IMR-90 (cell line): Measurements from ENCODE around the gene DGKG. TPM values are rescaled to one million over a fixed set of nuclear protein-coding genes. Genes with fewer than 3 reads are reported as not detected.

ENCODE experiments used
- ATAC-seq: fragments of 200-7000 bp; cut with Tn5 transposase; 2 replicates; pipeline ENCODE4 v1.9.1; 2020; ENCODE audit warnings: low read depth, mild to moderate bottlenecking, moderate library complexity
- BruUV-seq: library from RNA; stranded (reverse); fragments of 400-500 nt; replicated peaks from 2 replicates; lab custom pipeline; 2021; lab: Mats Ljungman, UMichigan
- CTCF ChIA-PET: fragments of 300-600 bp; formaldehyde crosslinking; extraction: SDS; loops from one replicate; lab custom pipeline; 2021; ENCODE audit warnings: antibody characterized with exemption; lab: Yijun Ruan, JAX
- POLR2A ChIA-PET: fragments of 300-600 bp; sonication (Branson Sonifier 250); formaldehyde crosslinking; loops from one replicate; lab custom pipeline; 2022; ENCODE audit warnings: antibody characterized with exemption; ENCODE audit not compliant: unreplicated experiment; lab: Charles Lee
- DNase-seq: peaks from one replicate; pipeline ENCODE4 v3.0.0; 2013
- H2AFZ ChIP-seq: replicated peaks from 2 replicates; pipeline ENCODE3; 2013; ENCODE audit warnings: low read length, mild to moderate bottlenecking; ENCODE audit not compliant: poor library complexity
- H2AK5ac ChIP-seq: 2 replicates; pipeline ENCODE4 v1.6.1; 2013; ENCODE audit warnings: low read depth, low read length, inconsistent platforms
- H2AK9ac ChIP-seq: replicated peaks from 2 replicates; pipeline ENCODE3; 2013; ENCODE audit warnings: mild to moderate bottlenecking, low read depth, low read length, moderate library complexity; ENCODE audit not compliant: poor library complexity
- H2BK120ac ChIP-seq: 2 replicates; pipeline ENCODE4 v1.6.1; 2013; ENCODE audit warnings: low read depth, low read length, inconsistent platforms
- H2BK15ac ChIP-seq: 3 replicates; pipeline ENCODE4 v1.6.1; 2013; ENCODE audit warnings: low read depth, low read length, inconsistent platforms
- H2BK20ac ChIP-seq: 2 replicates; pipeline ENCODE4 v1.6.1; 2013; ENCODE audit warnings: low read depth, mild to moderate bottlenecking, inconsistent platforms, low read length, moderate library complexity
- H2BK5ac ChIP-seq: 2 replicates; pipeline ENCODE4 v1.6.1; 2013; ENCODE audit warnings: mild to moderate bottlenecking, low read depth, low read length, inconsistent platforms; ENCODE audit not compliant: poor library complexity, severe bottlenecking
- H3K14ac ChIP-seq: replicated peaks from 2 replicates; pipeline ENCODE4 v1.6.1; 2013; ENCODE audit warnings: low read depth, low read length, inconsistent platforms
- H3K18ac ChIP-seq: 2 replicates; pipeline ENCODE4 v1.6.1; 2013; ENCODE audit warnings: low read depth, low read length, control low read depth
- H3K23ac ChIP-seq: 2 replicates; pipeline ENCODE4 v1.6.1; 2013; ENCODE audit warnings: low read depth, low read length, inconsistent platforms
- H3K27ac ChIP-seq: 2 replicates; pipeline ENCODE4 v1.5.1; 2013; ENCODE audit warnings: mild to moderate bottlenecking, control low read depth, low read length; ENCODE audit not compliant: insufficient read depth
- H3K27me3 ChIP-seq: 2 replicates; pipeline ENCODE4 v1.6.1; 2013; ENCODE audit warnings: low read length; ENCODE audit not compliant: control insufficient read depth, insufficient read depth
- H3K36me3 ChIP-seq: 2 replicates; pipeline ENCODE4 v1.6.1; 2013; ENCODE audit warnings: low read length, mixed read lengths; ENCODE audit not compliant: control insufficient read depth, insufficient read depth
- H3K4ac ChIP-seq: 2 replicates; pipeline ENCODE4 v1.6.1; 2013; ENCODE audit warnings: low read depth, low read length, inconsistent platforms
- H3K4me1 ChIP-seq: 2 replicates; pipeline ENCODE4 v1.6.1; 2013; ENCODE audit warnings: low read length, mixed read lengths; ENCODE audit not compliant: control insufficient read depth, insufficient read depth
- H3K4me2 ChIP-seq: 2 replicates; pipeline ENCODE4 v1.6.1; 2013; ENCODE audit warnings: low read depth, mild to moderate bottlenecking, control low read depth, low read length, moderate library complexity
- H3K4me3 ChIP-seq: 2 replicates; pipeline ENCODE4 v1.5.1; 2013; ENCODE audit warnings: low read depth, mild to moderate bottlenecking, control low read depth, low read length, moderate library complexity; ENCODE audit not compliant: insufficient read depth
- H3K56ac ChIP-seq: 2 replicates; pipeline ENCODE4 v1.6.1; 2013; ENCODE audit warnings: low read length, inconsistent platforms; ENCODE audit not compliant: insufficient read depth; ENCODE audit errors: extremely low read depth
- H3K79me1 ChIP-seq, 2 experiments: 2 replicates each; pipeline ENCODE4 v1.6.1; 2013; ENCODE audit warnings: low read length in 2 of 2, inconsistent platforms in 1 of 2, low read depth in 1 of 2
- H3K9ac ChIP-seq: 2 replicates; pipeline ENCODE4 v1.6.1; 2013; ENCODE audit warnings: low read depth, low read length, control low read depth
- H3K9me1 ChIP-seq: 2 replicates; pipeline ENCODE4 v1.6.1; 2013; ENCODE audit warnings: low read length, inconsistent platforms; ENCODE audit not compliant: insufficient read depth
- H3K9me3 ChIP-seq: 2 replicates; pipeline ENCODE4 v1.6.1; 2013; ENCODE audit warnings: low read length; ENCODE audit not compliant: control insufficient read depth, insufficient read depth
- H4K20me1 ChIP-seq: 2 replicates; pipeline ENCODE4 v1.6.1; 2013; ENCODE audit warnings: low read length, inconsistent platforms; ENCODE audit not compliant: insufficient read depth
- H4K5ac ChIP-seq: 2 replicates; pipeline ENCODE4 v1.6.1; 2013; ENCODE audit warnings: mild to moderate bottlenecking, low read depth, low read length, control low read depth
- H4K8ac ChIP-seq, 2 experiments: 2 replicates each; pipeline ENCODE4 v1.6.1; 2013; ENCODE audit warnings: low read depth in 2 of 2, low read length in 2 of 2, control low read depth in 1 of 2, inconsistent platforms in 1 of 2
- H4K91ac ChIP-seq: 2 replicates; pipeline ENCODE4 v1.6.1; 2013; ENCODE audit warnings: low read depth, low read length, inconsistent platforms; ENCODE audit not compliant: insufficient read depth
- BHLHE40 ChIP-seq: fragments of 150-350 bp; IDR thresholded peaks from 2 replicates; pipeline ENCODE4 v1.6.1; 2016; ENCODE audit warnings: mild to moderate bottlenecking, low read depth, low read length
- CEBPB ChIP-seq: IDR thresholded peaks from 2 replicates; pipeline ENCODE4 v1.6.1; 2012; ENCODE audit warnings: low read depth, low read length, improper control_type of control experiment
- CHD1 ChIP-seq: IDR thresholded peaks from 2 replicates; pipeline ENCODE4 v1.6.1; 2012; ENCODE audit warnings: low read depth, low read length, improper control_type of control experiment
- ELK1 ChIP-seq: fragments of 150-350 bp; IDR thresholded peaks from 2 replicates; pipeline ENCODE4 v1.6.1; 2016; ENCODE audit warnings: low read depth, mild to moderate bottlenecking, low read length, moderate library complexity, borderline replicate concordance
- FOS ChIP-seq: fragments of 150-350 bp; IDR thresholded peaks from 2 replicates; pipeline ENCODE4 v1.6.1; 2016; ENCODE audit warnings: low read depth, low read length
- MAFK ChIP-seq: IDR thresholded peaks from 2 replicates; pipeline ENCODE4 v1.6.1; 2012; ENCODE audit warnings: low read depth, low read length, improper control_type of control experiment
- MAZ ChIP-seq: IDR thresholded peaks from 2 replicates; pipeline ENCODE4 v1.6.1; 2012; ENCODE audit warnings: low read depth, mild to moderate bottlenecking, low read length, improper control_type of control experiment, moderate library complexity, borderline replicate concordance
- MXI1 ChIP-seq: IDR thresholded peaks from 2 replicates; pipeline ENCODE4 v1.6.1; 2012; ENCODE audit warnings: low read depth, mild to moderate bottlenecking, low read length, moderate library complexity, borderline replicate concordance
- NFE2L2 ChIP-seq: fragments of 150-350 bp; IDR thresholded peaks from 2 replicates; pipeline ENCODE4 v1.6.1; 2016; ENCODE audit warnings: low read depth, mild to moderate bottlenecking, low read length
- POLR2A ChIP-seq: IDR thresholded peaks from 2 replicates; pipeline ENCODE4 v1.6.1; 2012; ENCODE audit warnings: mild to moderate bottlenecking, low read depth, low read length
- RAD21 ChIP-seq: IDR thresholded peaks from 2 replicates; pipeline ENCODE4 v1.6.1; 2012; ENCODE audit warnings: low read length, improper control_type of control experiment
- RCOR1 ChIP-seq: IDR thresholded peaks from 2 replicates; pipeline ENCODE4 v1.6.1; 2012; ENCODE audit warnings: mild to moderate bottlenecking, low read length, improper control_type of control experiment; ENCODE audit not compliant: insufficient replicate concordance
- RFX5 ChIP-seq: IDR thresholded peaks from 2 replicates; pipeline ENCODE4 v1.8.0; 2012; ENCODE audit warnings: low read depth, mild to moderate bottlenecking, low read length, moderate library complexity
- SMC3 ChIP-seq: fragments of 150-350 bp; IDR thresholded peaks from 2 replicates; pipeline ENCODE4 v1.6.1; 2016; ENCODE audit warnings: low read depth, mild to moderate bottlenecking, antibody characterized with exemption, low read length, moderate library complexity
- USF2 ChIP-seq: fragments of 150-350 bp; IDR thresholded peaks from 2 replicates; pipeline ENCODE4 v1.6.1; 2017; ENCODE audit warnings: mild to moderate bottlenecking, antibody characterized with exemption, low read length, low read depth
- WGBS, 2 experiments: methylation state at CpG; one replicate each; pipeline versions ENCODE4 v1.1.5 to v1.1.7; 2013; ENCODE audit warnings: missing lambda C conversion rate in 2 of 2; ENCODE audit not compliant: insufficient read length in 1 of 2; ENCODE audit errors: extremely low coverage in 2 of 2; 5-methylcytosine and 5-hydroxymethylcytosine counted together
- dilution Hi-C: fragments of 300-500 bp; cut with HindIII; formaldehyde crosslinking; loops from one replicate; pipeline ENCODE4 v1.14.3; 2018; ENCODE audit warnings: low sequenced_read_pairs; ENCODE audit not compliant: unreplicated experiment
- in situ Hi-C: fragments of 300-500 bp; cut with MboI; formaldehyde crosslinking; loops from 3 replicates; pipeline ENCODE4 v1.14.3; 2019; ENCODE audit warnings: low sequenced_read_pairs, inconsistent platforms, mixed read lengths
- intact Hi-C: fragments of 100-400 bp; cut with micrococcal nuclease; formaldehyde crosslinking; loops from 2 replicates; pipeline ENCODE4 v1.10.0; 2022
- polyA plus RNA-seq, 3 experiments: library from polyadenylated mRNA; depleted of rRNA; stranded (reverse); fragments of >200 nt; gene quantifications; 2 replicates each; pipeline ENCODE4 v1.2.3, GENCODE V29; 2012; ENCODE audit warnings: low replicate concordance in 1 of 3
- total RNA-seq: library from RNA; depleted of rRNA; stranded (reverse); fragments of >200 nt; gene quantifications from 2 replicates; pipeline ENCODE4 v1.2.3, GENCODE V29; 2012
- TF ChIP-seq, protein P1 (sequence below): conservative IDR thresholded peaks from 2 replicates; pipeline ENCODE4 v1.5.1; 2012; ENCODE audit warnings: mild to moderate bottlenecking, low read depth, low read length, improper control_type of control experiment

DGKG gene
- total and polyA plus RNA-seq, 2 of the 4 experiments (the other 2 are of a cell fraction): 1.2 to 4.1 TPM

DNA sequence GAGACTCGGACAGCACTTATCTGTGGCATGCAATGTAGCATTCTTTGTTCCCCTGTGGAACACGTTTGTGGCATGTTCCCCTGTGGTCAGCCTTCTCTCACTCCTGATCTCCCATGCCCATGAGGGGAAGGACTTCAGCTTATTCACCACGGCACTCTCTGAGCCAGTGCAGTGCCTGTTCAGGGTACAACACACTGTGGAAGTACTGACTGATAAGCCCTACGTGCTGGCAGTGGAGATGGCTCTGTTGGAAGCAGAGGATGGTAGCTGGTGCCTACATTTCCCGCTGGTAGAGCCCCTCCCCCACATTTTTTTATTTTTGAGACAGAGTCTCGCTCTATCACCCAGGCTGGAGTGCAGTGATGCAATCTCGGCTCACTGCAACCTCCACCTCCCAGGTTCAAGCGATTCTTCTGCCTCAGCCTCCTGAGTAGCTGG is 209.7 kb downstream of the DGKG start:
- H3K9me1 ChIP-seq: no peaks in the 10 kb centered on the region
- H3K18ac ChIP-seq: no peak overlapping the region
- H4K5ac ChIP-seq: no peak overlapping the region
- H3K27ac ChIP-seq: no peak overlapping the region
- H3K14ac ChIP-seq: no peak overlapping the region
- WGBS, 2 experiments: 14% methylated on average over 1 of the region's 8 CpGs; no CpG with 5 or more reads in 1 of the 2 experiments
- no peak for DNase-seq
- no TSS peak for BruUV-seq
- H3K27me3 ChIP-seq: peaks cover 16% of the 10 kb centered on the region
- H3K23ac ChIP-seq: no peak overlapping the region; the same call in 1 of the 2 replicates
- no peak for TF ChIP-seq POLR2A
- TF ChIP-seq MAZ: no peak
- TF ChIP-seq USF2: no peak
- no peak for TF ChIP-seq CHD1
- TF ChIP-seq SMC3: no peak
- TF ChIP-seq BHLHE40: no peak
- TF ChIP-seq FOS: no peak
- TF ChIP-seq RFX5: no peak
- TF ChIP-seq MAFK: no peak
- TF ChIP-seq RCOR1: no peak
- TF ChIP-seq, protein P1, sequence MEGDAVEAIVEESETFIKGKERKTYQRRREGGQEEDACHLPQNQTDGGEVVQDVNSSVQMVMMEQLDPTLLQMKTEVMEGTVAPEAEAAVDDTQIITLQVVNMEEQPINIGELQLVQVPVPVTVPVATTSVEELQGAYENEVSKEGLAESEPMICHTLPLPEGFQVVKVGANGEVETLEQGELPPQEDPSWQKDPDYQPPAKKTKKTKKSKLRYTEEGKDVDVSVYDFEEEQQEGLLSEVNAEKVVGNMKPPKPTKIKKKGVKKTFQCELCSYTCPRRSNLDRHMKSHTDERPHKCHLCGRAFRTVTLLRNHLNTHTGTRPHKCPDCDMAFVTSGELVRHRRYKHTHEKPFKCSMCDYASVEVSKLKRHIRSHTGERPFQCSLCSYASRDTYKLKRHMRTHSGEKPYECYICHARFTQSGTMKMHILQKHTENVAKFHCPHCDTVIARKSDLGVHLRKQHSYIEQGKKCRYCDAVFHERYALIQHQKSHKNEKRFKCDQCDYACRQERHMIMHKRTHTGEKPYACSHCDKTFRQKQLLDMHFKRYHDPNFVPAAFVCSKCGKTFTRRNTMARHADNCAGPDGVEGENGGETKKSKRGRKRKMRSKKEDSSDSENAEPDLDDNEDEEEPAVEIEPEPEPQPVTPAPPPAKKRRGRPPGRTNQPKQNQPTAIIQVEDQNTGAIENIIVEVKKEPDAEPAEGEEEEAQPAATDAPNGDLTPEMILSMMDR: no peak
- no peak for TF ChIP-seq ELK1
- TF ChIP-seq CEBPB: no peak
- TF ChIP-seq NFE2L2: no peak
- no peak for TF ChIP-seq MXI1
- TF ChIP-seq RAD21: no peak
- no peak overlapping the region for H4K8ac ChIP-seq
- no peak overlapping the region for H2BK15ac ChIP-seq
- no peak overlapping the region for H3K4me3 ChIP-seq
- H2AFZ ChIP-seq: no peak overlapping the region
- no peak overlapping the region for H2AK9ac ChIP-seq
- H2AK5ac ChIP-seq: no peak overlapping the region
- intact Hi-C loops (no loop called here), in situ Hi-C loops (no loop called here), dilution Hi-C loops (no loop called here)
- H2BK120ac ChIP-seq: no peak overlapping the region
- no peaks in the 10 kb centered on the region for H3K79me1 ChIP-seq
- no peak overlapping the region for H2BK5ac ChIP-seq
- no peak for ATAC-seq
- H4K20me1 ChIP-seq: no peaks in the 10 kb centered on the region
- H4K91ac ChIP-seq: no peak overlapping the region
- H3K4ac ChIP-seq: no peak overlapping the region
- H3K36me3 ChIP-seq: no peaks in the 10 kb centered on the region
- H3K56ac ChIP-seq: no peak overlapping the region
- H3K4me2 ChIP-seq: no peak overlapping the region
- no peak overlapping the region for H3K9ac ChIP-seq
- no peak overlapping the region for H2BK20ac ChIP-seq
- no peaks in the 10 kb centered on the region for H3K4me1 ChIP-seq
- no peaks in the 10 kb centered on the region for H3K9me3 ChIP-seq
- ChIA-PET CTCF (no interaction called here), POLR2A (no interaction called here)
